HG02588 (cell line): ENCODE measurements around the gene NUDT22.

Source experiments
- ATAC-seq: cut with Tn5 transposase; IDR thresholded peaks from one replicate; pipeline ENCODE4 v1.9.1; 2021; ENCODE audit warnings: mild to moderate bottlenecking, moderate library complexity; ENCODE audit not compliant: unreplicated experiment

The NUDT22 gene

DNA sequence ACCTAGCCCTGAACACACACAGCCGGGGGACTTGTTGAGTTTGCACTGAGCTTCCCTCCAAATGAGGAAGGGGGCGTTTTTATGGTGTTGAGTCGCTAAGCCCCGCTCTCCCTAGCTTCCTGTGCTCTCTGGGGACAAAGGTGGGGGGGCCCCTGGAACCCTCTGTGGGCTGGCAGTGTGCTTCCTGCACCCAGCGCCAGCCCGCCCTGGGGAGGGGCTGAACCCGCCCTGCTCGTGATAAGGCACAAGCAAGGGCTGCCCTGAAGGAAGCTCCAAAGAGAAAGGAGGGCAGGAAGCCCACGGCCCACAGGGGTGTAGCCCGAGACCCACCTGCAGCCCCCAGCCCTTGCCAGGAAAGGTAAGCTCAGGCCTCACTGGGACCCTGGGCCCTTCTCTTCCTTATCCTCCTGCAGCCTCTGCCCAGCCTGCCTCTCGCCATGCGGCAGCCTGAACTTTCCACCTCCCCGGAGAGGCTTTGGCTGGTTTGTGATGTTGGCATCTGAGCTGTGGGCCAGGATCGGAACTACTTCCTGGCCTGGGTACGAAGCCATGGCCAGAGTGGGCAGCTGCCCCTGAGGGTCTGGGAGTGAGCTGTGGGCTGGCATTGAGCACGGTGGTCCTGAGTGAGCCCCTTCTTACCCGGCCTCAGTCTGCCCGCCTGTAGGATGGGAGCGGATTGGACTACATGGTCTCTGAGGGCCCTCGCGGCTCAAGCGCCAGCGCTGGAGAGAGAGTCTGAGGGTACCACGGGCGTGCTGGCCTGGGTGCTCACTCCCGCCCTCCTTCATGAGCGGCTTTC, 19.4 kb upstream of the NUDT22 start, which contains the start of gene FERMT3:
Gene FERMT3, plus strand, starts transcription at position 265 of the 799 bp plus-strand sequence. CDS start 644 bp downstream, outside the sequence.
- ATAC-seq = peak; percentile 33

- ATAC-seq = peak; percentile 39
These were observed 18.6 kb upstream of the NUDT22 start for GRCh38 chr11:64207256-64208085.

GRCh38 chr11:64208086-64208795, 17.8 kb upstream of the NUDT22 start:
- ATAC-seq = no peak

DNA sequence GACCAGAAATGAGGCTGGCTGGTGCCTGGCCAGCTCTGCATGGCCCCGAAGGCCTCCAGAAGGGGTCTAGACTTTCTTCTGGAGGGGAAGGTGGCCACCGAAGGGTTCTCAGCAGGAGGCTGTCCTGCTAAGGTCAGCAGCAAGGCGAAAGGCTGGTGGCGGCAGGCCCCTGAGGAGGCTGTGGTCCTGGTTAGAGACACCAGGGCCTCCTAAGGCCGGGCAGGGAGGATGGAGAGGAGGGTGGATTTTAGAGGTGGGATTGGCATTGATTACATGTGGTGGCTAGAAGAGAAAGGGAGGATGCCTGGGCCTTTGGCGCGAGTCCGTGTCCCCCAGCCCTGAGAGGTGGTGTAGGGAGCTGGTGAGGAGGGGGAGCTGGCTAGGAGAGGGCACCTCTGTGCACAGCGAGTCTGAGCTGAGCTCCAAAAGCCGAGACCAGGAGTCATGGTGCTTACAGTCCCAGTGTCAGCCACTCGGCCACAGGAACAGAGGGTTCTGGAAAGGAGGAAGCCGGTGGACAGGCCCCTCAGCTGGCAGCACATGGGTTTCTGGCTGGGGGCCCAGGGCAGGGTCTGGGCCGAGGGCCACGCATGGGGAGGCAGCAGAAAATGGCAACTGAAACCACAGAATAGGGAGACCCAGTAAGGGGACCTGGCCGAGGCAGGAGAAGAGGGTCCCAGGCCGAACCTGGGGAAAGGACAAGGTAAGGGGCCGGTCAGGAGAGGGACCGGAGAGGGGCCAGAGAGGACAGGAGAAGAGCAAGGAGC, 17.1 kb upstream of the NUDT22 start:
- no peak for ATAC-seq

GRCh38 chr11:64209563-64209843, 16.6 kb upstream of the NUDT22 start:
- ATAC-seq = no peak

- no peak for ATAC-seq
These were observed 15.6 kb upstream of the NUDT22 start for GRCh38 chr11:64210301-64211020.

- no peak for ATAC-seq
These were observed 14.7 kb upstream of the NUDT22 start for GRCh38 chr11:64211181-64211872.

DNA sequence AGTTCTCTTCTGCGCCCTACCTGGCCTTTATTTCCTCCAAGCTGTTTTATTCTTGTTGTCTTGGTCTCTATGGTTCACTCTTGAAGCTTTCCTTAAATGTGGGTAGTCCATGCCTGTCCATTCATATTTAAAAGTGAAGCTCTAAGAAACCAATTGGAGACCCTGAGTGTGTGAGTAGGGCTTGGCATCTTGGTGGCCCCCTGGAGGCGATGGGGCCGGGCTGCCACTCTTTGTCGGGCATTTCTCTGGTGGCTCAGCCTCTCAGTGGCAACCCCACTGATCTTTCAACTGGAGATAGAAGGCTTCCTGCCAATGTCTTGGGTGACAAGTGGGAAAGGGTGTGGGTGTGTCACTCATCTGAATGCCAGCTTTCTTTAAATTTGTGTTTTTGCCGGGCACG, 9.2 kb upstream of the NUDT22 start:
- ATAC-seq = no peak

DNA sequence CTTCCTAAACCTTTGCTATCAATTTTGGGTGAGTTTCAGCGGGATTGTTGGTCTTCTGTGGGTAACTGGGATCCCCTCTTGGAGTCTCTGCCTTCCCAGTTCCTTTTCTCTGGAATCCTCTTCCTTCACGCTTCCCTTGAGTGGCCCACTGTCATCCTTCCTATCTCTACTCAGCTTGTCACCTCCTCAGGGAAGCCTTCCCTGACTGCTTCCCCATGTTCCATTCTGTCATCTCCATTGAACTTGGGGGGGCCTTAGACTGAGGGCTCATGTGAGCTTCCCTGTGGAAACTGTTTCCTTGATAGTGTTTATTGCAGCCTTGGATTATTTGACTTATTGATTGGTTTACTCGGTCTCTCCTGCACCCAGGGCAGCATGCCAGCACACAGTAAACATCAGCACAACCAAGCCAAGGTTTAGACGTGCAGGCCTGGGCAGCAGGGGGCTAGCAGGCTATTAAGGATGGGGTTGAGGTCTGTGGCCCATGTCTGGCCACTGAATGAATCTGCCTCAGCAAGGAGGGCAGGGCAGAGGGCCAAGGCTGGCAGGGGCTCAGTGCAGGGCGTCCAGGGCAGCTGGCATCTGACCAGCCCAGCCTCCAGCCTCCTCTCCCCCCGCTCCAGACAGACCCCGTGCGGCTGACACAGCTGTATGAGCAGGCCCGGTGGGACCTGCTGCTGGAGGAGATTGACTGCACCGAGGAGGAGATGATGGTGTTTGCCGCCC, 7.3 kb upstream of the NUDT22 start:
- ATAC-seq = no peak

- no peak for ATAC-seq
These were observed 6.8 kb upstream of the NUDT22 start for GRCh38 chr11:64219354-64219684.

DNA sequence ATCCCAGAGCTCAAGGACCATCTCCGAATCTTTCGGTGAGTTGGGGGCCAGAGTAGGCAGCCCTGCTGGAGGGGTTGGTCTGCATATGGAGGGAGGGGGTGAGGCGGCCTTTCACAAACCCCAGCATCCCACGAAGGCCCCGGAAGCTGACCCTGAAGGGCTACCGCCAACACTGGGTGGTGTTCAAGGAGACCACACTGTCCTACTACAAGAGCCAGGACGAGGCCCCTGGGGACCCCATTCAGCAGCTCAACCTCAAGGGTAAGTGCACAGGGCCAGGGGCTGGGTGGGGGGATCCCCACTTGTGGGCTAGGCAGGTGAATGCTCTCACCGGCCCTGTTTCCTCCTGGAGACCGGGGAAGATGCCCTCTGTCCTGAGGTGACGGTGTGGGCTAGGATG, 6.3 kb upstream of the NUDT22 start:
- ATAC-seq = no peak

- ATAC-seq = no peak
These were observed 5.8 kb upstream of the NUDT22 start for GRCh38 chr11:64220271-64220670.

- no peak for ATAC-seq
These were observed 5.3 kb upstream of the NUDT22 start for GRCh38 chr11:64220798-64221197.

GRCh38 chr11:64222651-64223000, 3.4 kb upstream of the NUDT22 start:
- ATAC-seq = no peak

DNA sequence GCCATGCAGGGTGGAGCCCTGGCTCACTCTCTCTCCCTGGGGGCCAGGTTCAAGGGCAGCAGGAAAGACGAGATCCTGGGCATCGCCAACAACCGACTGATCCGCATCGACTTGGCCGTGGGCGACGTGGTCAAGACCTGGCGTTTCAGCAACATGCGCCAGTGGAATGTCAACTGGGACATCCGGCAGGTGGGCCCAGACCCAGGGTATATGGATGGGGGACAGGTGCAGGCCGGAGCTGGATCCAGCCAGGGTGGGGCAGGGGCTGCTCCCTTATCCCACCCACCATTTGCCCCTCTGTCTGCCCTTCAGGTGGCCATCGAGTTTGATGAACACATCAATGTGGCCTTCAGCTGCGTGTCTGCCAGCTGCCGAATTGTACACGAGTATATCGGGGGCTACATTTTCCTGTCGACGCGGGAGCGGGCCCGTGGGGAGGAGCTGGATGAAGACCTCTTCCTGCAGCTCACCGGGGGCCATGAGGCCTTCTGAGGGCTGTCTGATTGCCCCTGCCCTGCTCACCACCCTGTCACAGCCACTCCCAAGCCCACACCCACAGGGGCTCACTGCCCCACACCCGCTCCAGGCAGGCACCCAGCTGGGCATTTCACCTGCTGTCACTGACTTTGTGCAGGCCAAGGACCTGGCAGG, 2.9 kb upstream of the NUDT22 start:
- no peak for ATAC-seq

GRCh38 chr11:64224151-64224890, 1.8 kb upstream of the NUDT22 start:
- no peak for ATAC-seq

- no peak for ATAC-seq
These were observed 1.0 kb upstream of the NUDT22 start for GRCh38 chr11:64224891-64225607.
